WTC11 (cell line): ENCODE measurements around the gene OR2T35. TPM values are rescaled to one million over a fixed set of nuclear protein-coding genes. Genes with fewer than 3 reads are reported as not detected.
"Not testable (repeated sequence)": the region's sequence is repeated elsewhere in the genome, so short reads cannot be mapped to it uniquely, and the experiment has no call there.

Experiments
- ATAC-seq: fragments of 200-7000 bp; cut with Tn5 transposase; 2 replicates; pipeline ENCODE4 v1.10.0; 2021; ENCODE audit warnings: mild to moderate bottlenecking, moderate library complexity
- Bru-seq: library from RNA; stranded (reverse); fragments of 400-500 nt; gene quantifications from one replicate; lab custom pipeline; 2021; lab: Mats Ljungman, UMichigan
- CTCF ChIA-PET: fragments of 300-600 bp; sonication (Branson Sonifier 250); formaldehyde crosslinking; loops from one replicate; lab custom pipeline; 2021; ENCODE audit warnings: antibody characterized with exemption; lab: Charles Lee
- POLR2A ChIA-PET: fragments of 350-600 bp; sonication (Branson Sonifier 250); formaldehyde crosslinking; loops from one replicate; lab custom pipeline; 2021; ENCODE audit warnings: antibody characterized with exemption; lab: Charles Lee
- DNase-seq: peaks from one replicate; pipeline ENCODE4 v3.0.0; 2021; ENCODE audit warnings: low spot score
- H3K27ac Mint-ChIP-seq: 2 replicates; pipeline ENCODE4 v1.8.0; 2021; ENCODE audit warnings: mixed read lengths
- H3K27me3 Mint-ChIP-seq: 2 replicates; pipeline ENCODE4 v1.8.0; 2021; ENCODE audit warnings: low read depth, mild to moderate bottlenecking, moderate library complexity, mixed read lengths
- H3K36me3 Mint-ChIP-seq: 2 replicates; pipeline ENCODE4 v1.8.0; 2021; ENCODE audit warnings: mixed read lengths
- H3K4me1 Mint-ChIP-seq: 2 replicates; pipeline ENCODE4 v1.8.0; 2022; ENCODE audit warnings: mixed read lengths
- H3K4me3 Mint-ChIP-seq: 2 replicates; pipeline ENCODE4 v1.8.0; 2021; ENCODE audit warnings: mild to moderate bottlenecking, moderate library complexity, mixed read lengths
- H3K9me3 Mint-ChIP-seq: 2 replicates; pipeline ENCODE4 v1.8.0; 2021; ENCODE audit warnings: mixed read lengths
- CBFB ChIP-seq: sonication (generic); formaldehyde crosslinking; IDR thresholded peaks from 2 replicates; pipeline ENCODE4 v1.8.1; 2022; ENCODE audit warnings: mild to moderate bottlenecking, low read depth, missing genetic modification reagents
- KAT7 ChIP-seq: sonication (generic); formaldehyde crosslinking; IDR thresholded peaks from 2 replicates; pipeline ENCODE4 v1.8.1; 2023; ENCODE audit warnings: missing genetic modification reagents, mild to moderate bottlenecking, borderline replicate concordance
- NFYB ChIP-seq: sonication (generic); formaldehyde crosslinking; conservative IDR thresholded peaks from 2 replicates; pipeline ENCODE4 v1.8.0; 2022; ENCODE audit warnings: low read depth, missing genetic modification reagents
- TCF7 ChIP-seq: sonication (generic); formaldehyde crosslinking; IDR thresholded peaks from 2 replicates; pipeline ENCODE4 v1.8.0; 2022; ENCODE audit warnings: mild to moderate bottlenecking, low read depth, missing genetic modification reagents, moderate library complexity
- ZBTB21 ChIP-seq: sonication (generic); formaldehyde crosslinking; IDR thresholded peaks from 2 replicates; pipeline ENCODE4 v1.8.1; 2023; ENCODE audit warnings: mild to moderate bottlenecking, missing genetic modification reagents, borderline replicate concordance
- ZNF138 ChIP-seq: sonication (generic); formaldehyde crosslinking; conservative IDR thresholded peaks from 2 replicates; pipeline ENCODE4 v1.8.1; 2022; ENCODE audit warnings: mild to moderate bottlenecking, moderate library complexity, missing genetic modification reagents
- ZNF232 ChIP-seq: sonication (generic); formaldehyde crosslinking; IDR thresholded peaks from 2 replicates; pipeline ENCODE4 v1.8.0; 2022; ENCODE audit warnings: mild to moderate bottlenecking, missing genetic modification reagents
- ZNF396 ChIP-seq: fragments of 250-450 bp; sonication (Bioruptor Pico); IDR thresholded peaks from 2 replicates; pipeline ENCODE4 v1.8.0; 2021; ENCODE audit warnings: mild to moderate bottlenecking, moderate library complexity, borderline replicate concordance
- long read RNA-seq, 3 experiments: library from RNA in 1 of 3; library from capped mRNA in 1 of 3; library from polyadenylated mRNA in 1 of 3; unstranded in 2 of 3; stranded (forward) in 1 of 3; transcript quantifications; one replicate each; pipeline ENCODE4 v2.0.0, GENCODE V29; 2021
- total RNA-seq: library from RNA; stranded (reverse); gene quantifications from 3 replicates; pipeline ENCODE4 v1.2.3, GENCODE V29; 2021
- TF ChIP-seq, protein P1 (sequence below): sonication (generic); formaldehyde crosslinking; IDR thresholded peaks from 2 replicates; pipeline ENCODE4 v1.8.1; 2023; ENCODE audit warnings: mild to moderate bottlenecking, missing genetic modification reagents, moderate library complexity
- TF ChIP-seq, protein P2 (sequence below): sonication (generic); formaldehyde crosslinking; IDR thresholded peaks from 2 replicates; pipeline ENCODE4 v1.8.1; 2023; ENCODE audit warnings: mild to moderate bottlenecking, missing genetic modification reagents
- TF ChIP-seq, protein P3 (sequence below): sonication (generic); formaldehyde crosslinking; IDR thresholded peaks from 2 replicates; pipeline ENCODE4 v1.8.1; 2023; ENCODE audit warnings: mild to moderate bottlenecking, missing genetic modification reagents
- TF ChIP-seq, protein P4 (sequence below): sonication (generic); formaldehyde crosslinking; IDR thresholded peaks from 2 replicates; pipeline ENCODE4 v1.8.0; 2022; ENCODE audit warnings: mild to moderate bottlenecking, missing genetic modification reagents
- TF ChIP-seq, protein P5 (sequence below): sonication (generic); formaldehyde crosslinking; IDR thresholded peaks from 2 replicates; pipeline ENCODE4 v1.8.1; 2022; ENCODE audit warnings: missing genetic modification reagents, borderline replicate concordance
- TF ChIP-seq, protein P6 (sequence below): sonication (generic); formaldehyde crosslinking; conservative IDR thresholded peaks from 2 replicates; pipeline ENCODE4 v1.8.1; 2022; ENCODE audit warnings: mild to moderate bottlenecking, missing genetic modification reagents
- TF ChIP-seq, protein P7 (sequence below): sonication (generic); formaldehyde crosslinking; IDR thresholded peaks from 2 replicates; pipeline ENCODE4 v1.8.0; 2022; ENCODE audit warnings: missing genetic modification reagents

Gene OR2T35, protein sequence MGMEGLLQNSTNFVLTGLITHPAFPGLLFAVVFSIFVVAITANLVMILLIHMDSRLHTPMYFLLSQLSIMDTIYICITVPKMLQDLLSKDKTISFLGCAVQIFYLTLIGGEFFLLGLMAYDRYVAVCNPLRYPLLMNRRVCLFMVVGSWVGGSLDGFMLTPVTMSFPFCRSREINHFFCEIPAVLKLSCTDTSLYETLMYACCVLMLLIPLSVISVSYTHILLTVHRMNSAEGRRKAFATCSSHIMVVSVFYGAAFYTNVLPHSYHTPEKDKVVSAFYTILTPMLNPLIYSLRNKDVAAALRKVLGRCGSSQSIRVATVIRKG
- total RNA-seq (not detected in 3 replicates), Bru-seq, nascent RNA (not detected)
- long read RNA-seq, experiment 1, result 0 reads
- long read RNA-seq, experiment 2, result 0 reads
- long read RNA-seq, experiment 3, result 0 reads

DNA sequence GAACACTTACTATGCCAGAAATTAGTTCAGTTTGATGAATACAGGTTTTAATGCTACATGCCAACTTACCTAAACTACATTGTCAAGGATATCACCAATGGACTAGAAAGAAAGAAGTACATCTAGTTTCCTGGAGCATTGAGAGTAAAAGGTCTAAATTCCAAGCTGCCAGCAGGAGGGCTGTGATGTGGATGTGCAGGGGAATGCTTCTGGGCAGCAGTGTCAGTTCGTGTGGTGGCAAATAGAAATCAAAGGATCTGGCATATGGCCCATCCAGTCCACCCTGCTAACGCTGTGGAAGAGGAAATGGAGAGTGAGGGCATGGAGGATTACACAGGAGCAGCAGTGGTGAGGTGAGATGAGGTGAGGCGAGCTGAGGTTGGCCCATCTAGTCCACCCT is at the start of gene OR2T35:
TSS of gene OR2T35 (minus strand) at position 101 of the 400 bp plus-strand sequence. CDS start 6,020 bp downstream, outside the sequence.
- H3K36me3 Mint-ChIP-seq, H3K27me3 Mint-ChIP-seq, H3K4me1 Mint-ChIP-seq, H3K27ac Mint-ChIP-seq, POLR2A ChIA-PET, ATAC-seq, CTCF ChIA-PET, DNase-seq, H3K4me3 Mint-ChIP-seq: not testable (repeated sequence)
- H3K9me3 Mint-ChIP-seq, result peaks cover 14% of the 10 kb centered on the region

DNA sequence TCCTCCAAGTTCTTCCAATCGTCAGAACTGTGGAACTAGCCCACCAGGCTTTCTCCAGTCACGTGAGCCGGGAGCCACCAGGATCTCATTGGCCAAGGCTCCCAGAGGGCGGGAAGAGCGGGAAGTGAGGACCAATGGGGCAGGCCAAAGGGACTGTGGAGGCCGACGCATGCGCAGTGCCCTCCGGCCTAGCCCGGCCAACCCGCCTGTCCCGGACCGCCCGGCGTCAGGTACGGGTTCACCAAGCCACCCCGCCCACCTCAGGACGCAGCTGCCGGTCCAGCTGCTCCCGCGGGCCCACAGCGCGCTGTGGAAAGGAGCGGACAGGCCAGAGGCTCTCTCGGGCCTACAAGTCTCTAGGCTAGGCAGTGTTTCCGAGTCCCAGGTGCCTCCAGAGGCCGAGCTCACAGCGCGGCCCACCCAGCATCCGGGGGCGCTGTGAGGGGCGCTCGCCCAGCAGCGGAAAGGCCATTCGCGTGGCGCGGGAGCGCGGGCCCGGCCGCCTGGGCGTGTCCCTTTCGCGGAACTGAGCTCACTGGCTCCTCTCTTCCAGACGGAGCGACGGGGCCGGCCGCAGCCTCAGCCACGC is 46.6 kb upstream of the OR2T35 start:
- peaks cover 73% of the 10 kb centered on the region for H3K36me3 Mint-ChIP-seq
- DNase-seq (no peak), ATAC-seq (no peak)
- no peaks in the 10 kb centered on the region for H3K4me1 Mint-ChIP-seq
- H3K27ac Mint-ChIP-seq, result no peak overlapping the region
- H3K9me3 Mint-ChIP-seq, result peaks cover 90% of the 10 kb centered on the region
- CTCF ChIA-PET, result no interaction called here
- POLR2A ChIA-PET, result no interaction called here
- H3K4me3 Mint-ChIP-seq, result no peak overlapping the region
- no peak for TF ChIP-seq NFYB (CRISPR knock-in tag)
- TF ChIP-seq, protein P1, sequence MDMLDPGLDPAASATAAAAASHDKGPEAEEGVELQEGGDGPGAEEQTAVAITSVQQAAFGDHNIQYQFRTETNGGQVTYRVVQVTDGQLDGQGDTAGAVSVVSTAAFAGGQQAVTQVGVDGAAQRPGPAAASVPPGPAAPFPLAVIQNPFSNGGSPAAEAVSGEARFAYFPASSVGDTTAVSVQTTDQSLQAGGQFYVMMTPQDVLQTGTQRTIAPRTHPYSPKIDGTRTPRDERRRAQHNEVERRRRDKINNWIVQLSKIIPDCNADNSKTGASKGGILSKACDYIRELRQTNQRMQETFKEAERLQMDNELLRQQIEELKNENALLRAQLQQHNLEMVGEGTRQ (CRISPR knock-in tag), result no peak
- no peak for TF ChIP-seq CBFB (CRISPR knock-in tag)
- TF ChIP-seq, protein P2, sequence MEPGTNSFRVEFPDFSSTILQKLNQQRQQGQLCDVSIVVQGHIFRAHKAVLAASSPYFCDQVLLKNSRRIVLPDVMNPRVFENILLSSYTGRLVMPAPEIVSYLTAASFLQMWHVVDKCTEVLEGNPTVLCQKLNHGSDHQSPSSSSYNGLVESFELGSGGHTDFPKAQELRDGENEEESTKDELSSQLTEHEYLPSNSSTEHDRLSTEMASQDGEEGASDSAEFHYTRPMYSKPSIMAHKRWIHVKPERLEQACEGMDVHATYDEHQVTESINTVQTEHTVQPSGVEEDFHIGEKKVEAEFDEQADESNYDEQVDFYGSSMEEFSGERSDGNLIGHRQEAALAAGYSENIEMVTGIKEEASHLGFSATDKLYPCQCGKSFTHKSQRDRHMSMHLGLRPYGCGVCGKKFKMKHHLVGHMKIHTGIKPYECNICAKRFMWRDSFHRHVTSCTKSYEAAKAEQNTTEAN (CRISPR knock-in tag), result no peak
- TF ChIP-seq, all 79 proteins: peak for 0
- peaks cover 22% of the 10 kb centered on the region for H3K27me3 Mint-ChIP-seq

DNA sequence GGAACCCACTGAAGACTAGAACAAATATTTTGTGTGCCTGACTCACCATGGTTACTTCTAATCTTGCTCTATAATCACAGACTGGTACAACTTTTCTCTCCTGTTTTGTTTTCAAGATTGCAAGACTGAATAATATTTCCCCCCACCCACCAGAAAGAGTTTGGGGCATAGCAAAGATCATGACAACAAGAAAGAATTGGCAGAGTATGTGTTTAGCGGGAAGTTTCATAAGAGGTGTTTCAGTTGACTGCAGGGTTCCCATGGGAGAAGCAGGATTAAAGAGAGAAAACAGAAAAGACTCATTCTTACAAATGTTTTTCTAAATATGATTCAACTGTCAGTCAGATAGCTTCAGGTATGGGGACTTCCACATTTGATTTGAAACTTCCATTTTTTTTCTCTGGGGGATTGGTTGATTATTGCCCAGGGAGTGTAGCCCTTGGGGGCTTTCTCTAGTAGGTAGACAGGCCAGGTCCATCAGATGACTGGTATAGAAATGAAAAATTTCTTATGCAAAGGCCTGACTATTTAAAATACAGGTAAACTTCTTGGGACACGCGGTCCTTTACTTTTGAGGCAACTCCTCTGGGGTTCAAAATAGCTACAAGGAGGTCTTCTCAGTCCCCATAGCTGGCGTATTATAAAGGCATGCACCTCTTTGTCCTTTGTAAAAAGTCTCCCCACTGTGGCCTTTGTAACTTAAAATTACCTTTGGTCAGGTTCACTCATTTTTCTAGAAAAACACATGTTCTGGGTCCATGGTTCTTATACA is 43.6 kb upstream of the OR2T35 start:
- H3K4me1 Mint-ChIP-seq, result no peaks in the 10 kb centered on the region
- CTCF ChIA-PET, result no interaction called here
- no peak overlapping the region for H3K4me3 Mint-ChIP-seq
- H3K27ac Mint-ChIP-seq, result no peak overlapping the region
- POLR2A ChIA-PET, result no interaction called here
- no peak for DNase-seq
- peaks cover 72% of the 10 kb centered on the region for H3K36me3 Mint-ChIP-seq
- H3K27me3 Mint-ChIP-seq, result peaks cover 22% of the 10 kb centered on the region
- peaks cover 87% of the 10 kb centered on the region for H3K9me3 Mint-ChIP-seq
- ATAC-seq, result no peak
- TF ChIP-seq, protein P3, sequence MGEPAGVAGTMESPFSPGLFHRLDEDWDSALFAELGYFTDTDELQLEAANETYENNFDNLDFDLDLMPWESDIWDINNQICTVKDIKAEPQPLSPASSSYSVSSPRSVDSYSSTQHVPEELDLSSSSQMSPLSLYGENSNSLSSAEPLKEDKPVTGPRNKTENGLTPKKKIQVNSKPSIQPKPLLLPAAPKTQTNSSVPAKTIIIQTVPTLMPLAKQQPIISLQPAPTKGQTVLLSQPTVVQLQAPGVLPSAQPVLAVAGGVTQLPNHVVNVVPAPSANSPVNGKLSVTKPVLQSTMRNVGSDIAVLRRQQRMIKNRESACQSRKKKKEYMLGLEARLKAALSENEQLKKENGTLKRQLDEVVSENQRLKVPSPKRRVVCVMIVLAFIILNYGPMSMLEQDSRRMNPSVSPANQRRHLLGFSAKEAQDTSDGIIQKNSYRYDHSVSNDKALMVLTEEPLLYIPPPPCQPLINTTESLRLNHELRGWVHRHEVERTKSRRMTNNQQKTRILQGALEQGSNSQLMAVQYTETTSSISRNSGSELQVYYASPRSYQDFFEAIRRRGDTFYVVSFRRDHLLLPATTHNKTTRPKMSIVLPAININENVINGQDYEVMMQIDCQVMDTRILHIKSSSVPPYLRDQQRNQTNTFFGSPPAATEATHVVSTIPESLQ, result no peak
- TF ChIP-seq TCF7 (CRISPR knock-in tag) (no peak), ZBTB21 (CRISPR knock-in tag) (no peak), ZNF396 (CRISPR knock-in tag) (no peak), ZNF232 (CRISPR knock-in tag) (no peak), KAT7 (CRISPR knock-in tag) (no peak), ZNF138 (CRISPR knock-in tag) (no peak)
- TF ChIP-seq, protein P4, sequence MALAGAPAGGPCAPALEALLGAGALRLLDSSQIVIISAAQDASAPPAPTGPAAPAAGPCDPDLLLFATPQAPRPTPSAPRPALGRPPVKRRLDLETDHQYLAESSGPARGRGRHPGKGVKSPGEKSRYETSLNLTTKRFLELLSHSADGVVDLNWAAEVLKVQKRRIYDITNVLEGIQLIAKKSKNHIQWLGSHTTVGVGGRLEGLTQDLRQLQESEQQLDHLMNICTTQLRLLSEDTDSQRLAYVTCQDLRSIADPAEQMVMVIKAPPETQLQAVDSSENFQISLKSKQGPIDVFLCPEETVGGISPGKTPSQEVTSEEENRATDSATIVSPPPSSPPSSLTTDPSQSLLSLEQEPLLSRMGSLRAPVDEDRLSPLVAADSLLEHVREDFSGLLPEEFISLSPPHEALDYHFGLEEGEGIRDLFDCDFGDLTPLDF (CRISPR knock-in tag), result no peak
- TF ChIP-seq, protein P5, sequence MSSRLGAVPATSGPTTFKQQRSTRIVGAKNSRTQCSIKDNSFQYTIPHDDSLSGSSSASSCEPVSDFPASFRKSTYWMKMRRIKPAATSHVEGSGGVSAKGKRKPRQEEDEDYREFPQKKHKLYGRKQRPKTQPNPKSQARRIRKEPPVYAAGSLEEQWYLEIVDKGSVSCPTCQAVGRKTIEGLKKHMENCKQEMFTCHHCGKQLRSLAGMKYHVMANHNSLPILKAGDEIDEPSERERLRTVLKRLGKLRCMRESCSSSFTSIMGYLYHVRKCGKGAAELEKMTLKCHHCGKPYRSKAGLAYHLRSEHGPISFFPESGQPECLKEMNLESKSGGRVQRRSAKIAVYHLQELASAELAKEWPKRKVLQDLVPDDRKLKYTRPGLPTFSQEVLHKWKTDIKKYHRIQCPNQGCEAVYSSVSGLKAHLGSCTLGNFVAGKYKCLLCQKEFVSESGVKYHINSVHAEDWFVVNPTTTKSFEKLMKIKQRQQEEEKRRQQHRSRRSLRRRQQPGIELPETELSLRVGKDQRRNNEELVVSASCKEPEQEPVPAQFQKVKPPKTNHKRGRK (CRISPR knock-in tag), result no peak
- TF ChIP-seq, protein P6, sequence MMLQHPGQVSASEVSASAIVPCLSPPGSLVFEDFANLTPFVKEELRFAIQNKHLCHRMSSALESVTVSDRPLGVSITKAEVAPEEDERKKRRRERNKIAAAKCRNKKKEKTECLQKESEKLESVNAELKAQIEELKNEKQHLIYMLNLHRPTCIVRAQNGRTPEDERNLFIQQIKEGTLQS (CRISPR knock-in tag), result no peak
- TF ChIP-seq, protein P7, sequence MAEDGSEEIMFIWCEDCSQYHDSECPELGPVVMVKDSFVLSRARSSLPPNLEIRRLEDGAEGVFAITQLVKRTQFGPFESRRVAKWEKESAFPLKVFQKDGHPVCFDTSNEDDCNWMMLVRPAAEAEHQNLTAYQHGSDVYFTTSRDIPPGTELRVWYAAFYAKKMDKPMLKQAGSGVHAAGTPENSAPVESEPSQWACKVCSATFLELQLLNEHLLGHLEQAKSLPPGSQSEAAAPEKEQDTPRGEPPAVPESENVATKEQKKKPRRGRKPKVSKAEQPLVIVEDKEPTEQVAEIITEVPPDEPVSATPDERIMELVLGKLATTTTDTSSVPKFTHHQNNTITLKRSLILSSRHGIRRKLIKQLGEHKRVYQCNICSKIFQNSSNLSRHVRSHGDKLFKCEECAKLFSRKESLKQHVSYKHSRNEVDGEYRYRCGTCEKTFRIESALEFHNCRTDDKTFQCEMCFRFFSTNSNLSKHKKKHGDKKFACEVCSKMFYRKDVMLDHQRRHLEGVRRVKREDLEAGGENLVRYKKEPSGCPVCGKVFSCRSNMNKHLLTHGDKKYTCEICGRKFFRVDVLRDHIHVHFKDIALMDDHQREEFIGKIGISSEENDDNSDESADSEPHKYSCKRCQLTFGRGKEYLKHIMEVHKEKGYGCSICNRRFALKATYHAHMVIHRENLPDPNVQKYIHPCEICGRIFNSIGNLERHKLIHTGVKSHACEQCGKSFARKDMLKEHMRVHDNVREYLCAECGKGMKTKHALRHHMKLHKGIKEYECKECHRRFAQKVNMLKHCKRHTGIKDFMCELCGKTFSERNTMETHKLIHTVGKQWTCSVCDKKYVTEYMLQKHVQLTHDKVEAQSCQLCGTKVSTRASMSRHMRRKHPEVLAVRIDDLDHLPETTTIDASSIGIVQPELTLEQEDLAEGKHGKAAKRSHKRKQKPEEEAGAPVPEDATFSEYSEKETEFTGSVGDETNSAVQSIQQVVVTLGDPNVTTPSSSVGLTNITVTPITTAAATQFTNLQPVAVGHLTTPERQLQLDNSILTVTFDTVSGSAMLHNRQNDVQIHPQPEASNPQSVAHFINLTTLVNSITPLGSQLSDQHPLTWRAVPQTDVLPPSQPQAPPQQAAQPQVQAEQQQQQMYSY (CRISPR knock-in tag), result no peak
